A549 (cell line): ENCODE results near the gene CDH16.

Experiments used
- EP300 ChIP-seq, 2 experiments: fragments of >200 bp; sonication (Bioruptor Twin); formaldehyde crosslinking; IDR thresholded peaks; 2 replicates in 1 of 2; 3 replicates in 1 of 2; pipeline ENCODE4 v1.6.1; 2016 to 2017
- ESRRA ChIP-seq: fragments of 150-350 bp; IDR thresholded peaks from 2 replicates; pipeline ENCODE4 v1.6.1; 2014; ENCODE audit warnings: mild to moderate bottlenecking, low read length, borderline replicate concordance
- FOSL2 ChIP-seq, 2 experiments: fragments of 450-650 bp in 1 of 2; fragments of >200 bp in 1 of 2; sonication (Bioruptor Twin) in 1 of 2; formaldehyde crosslinking; IDR thresholded peaks; 2 replicates each; pipeline versions ENCODE4 v1.5.0 to v1.6.1; 2016 to 2020; ENCODE audit warnings: mild to moderate bottlenecking in 1 of 2, moderate library complexity in 1 of 2
- HDAC2 ChIP-seq: fragments of 200-600 bp; sonication (generic); IDR thresholded peaks from 2 replicates; pipeline ENCODE4 v1.6.1; 2016
- HOXA7 ChIP-seq: fragments of 250-450 bp; sonication (Bioruptor Pico); IDR thresholded peaks from 2 replicates; pipeline ENCODE4 v1.5.0; 2020; ENCODE audit warnings: mild to moderate bottlenecking, moderate library complexity
- JUN ChIP-seq, 2 experiments: fragments of >200 bp; sonication (Bioruptor Twin); formaldehyde crosslinking; IDR thresholded peaks; 2 replicates in 1 of 2; 3 replicates in 1 of 2; pipeline ENCODE4 v1.6.1; 2016 to 2017
- KDM1A ChIP-seq: fragments of 200-600 bp; sonication (generic); IDR thresholded peaks from 2 replicates; pipeline ENCODE4 v1.6.1; 2016; ENCODE audit warnings: low read depth, mild to moderate bottlenecking
- MAFK ChIP-seq: fragments of 450-650 bp; IDR thresholded peaks from 2 replicates; pipeline ENCODE4 v1.6.1; 2014; ENCODE audit not compliant: partially characterized antibody
- TF ChIP-seq, protein P1 (sequence below): fragments of >200 bp; sonication (Bioruptor Twin); formaldehyde crosslinking; IDR thresholded peaks from 3 replicates; pipeline ENCODE4 v1.5.1; 2016
- TF ChIP-seq, protein P2 (sequence below): fragments of 450-650 bp; IDR thresholded peaks from 2 replicates; pipeline ENCODE4 v1.6.1; 2014; ENCODE audit warnings: antibody characterized with exemption

GRCh38 chr16:66950971-66951790, 32.5 kb upstream of the CDH16 start:
- TF ChIP-seq, protein P1, sequence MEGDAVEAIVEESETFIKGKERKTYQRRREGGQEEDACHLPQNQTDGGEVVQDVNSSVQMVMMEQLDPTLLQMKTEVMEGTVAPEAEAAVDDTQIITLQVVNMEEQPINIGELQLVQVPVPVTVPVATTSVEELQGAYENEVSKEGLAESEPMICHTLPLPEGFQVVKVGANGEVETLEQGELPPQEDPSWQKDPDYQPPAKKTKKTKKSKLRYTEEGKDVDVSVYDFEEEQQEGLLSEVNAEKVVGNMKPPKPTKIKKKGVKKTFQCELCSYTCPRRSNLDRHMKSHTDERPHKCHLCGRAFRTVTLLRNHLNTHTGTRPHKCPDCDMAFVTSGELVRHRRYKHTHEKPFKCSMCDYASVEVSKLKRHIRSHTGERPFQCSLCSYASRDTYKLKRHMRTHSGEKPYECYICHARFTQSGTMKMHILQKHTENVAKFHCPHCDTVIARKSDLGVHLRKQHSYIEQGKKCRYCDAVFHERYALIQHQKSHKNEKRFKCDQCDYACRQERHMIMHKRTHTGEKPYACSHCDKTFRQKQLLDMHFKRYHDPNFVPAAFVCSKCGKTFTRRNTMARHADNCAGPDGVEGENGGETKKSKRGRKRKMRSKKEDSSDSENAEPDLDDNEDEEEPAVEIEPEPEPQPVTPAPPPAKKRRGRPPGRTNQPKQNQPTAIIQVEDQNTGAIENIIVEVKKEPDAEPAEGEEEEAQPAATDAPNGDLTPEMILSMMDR, result no peak
- TF ChIP-seq FOSL2 (IDR thresholded peaks at IDR 0.05) (no peak), FOSL2 (CRISPR knock-in tag; IDR thresholded peaks at IDR 0.05) (no peak), HOXA7 (no peak), ESRRA (no peak), JUN (IDR thresholded peaks at IDR 0.05) (no peak), MAFK (peak; percentile 77), KDM1A (no peak), EP300 (IDR thresholded peaks at IDR 0.05) (no peak), HDAC2 (no peak)
- TF ChIP-seq, protein P2, sequence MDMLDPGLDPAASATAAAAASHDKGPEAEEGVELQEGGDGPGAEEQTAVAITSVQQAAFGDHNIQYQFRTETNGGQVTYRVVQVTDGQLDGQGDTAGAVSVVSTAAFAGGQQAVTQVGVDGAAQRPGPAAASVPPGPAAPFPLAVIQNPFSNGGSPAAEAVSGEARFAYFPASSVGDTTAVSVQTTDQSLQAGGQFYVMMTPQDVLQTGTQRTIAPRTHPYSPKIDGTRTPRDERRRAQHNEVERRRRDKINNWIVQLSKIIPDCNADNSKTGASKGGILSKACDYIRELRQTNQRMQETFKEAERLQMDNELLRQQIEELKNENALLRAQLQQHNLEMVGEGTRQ, result no peak
